Neural progenitor cell (in vitro differentiated cells): ENCODE data around the gene CTSW. TPM values are rescaled to one million over a fixed set of nuclear protein-coding genes. Genes with fewer than 3 reads are reported as not detected.

Experiments
- DNase-seq: peaks from one replicate; pipeline ENCODE4 v3.0.0-alpha.2; 2016; ENCODE audit warnings: low spot score
- H2AFZ ChIP-seq: fragments of 200-600 bp; sonication (generic); replicated peaks from 2 replicates; pipeline ENCODE4 v1.6.1; 2016; ENCODE audit warnings: antibody characterized with exemption
- H3F3A ChIP-seq: fragments of 200-600 bp; sonication (generic); 2 replicates; pipeline ENCODE4 v1.6.1; 2016; ENCODE audit warnings: antibody characterized with exemption, low read depth
- H3K27ac ChIP-seq: fragments of 200-600 bp; sonication (generic); 2 replicates; pipeline ENCODE4 v1.5.1; 2016; ENCODE audit warnings: mild to moderate bottlenecking
- H3K27me3 ChIP-seq: fragments of 200-600 bp; sonication (generic); 2 replicates; pipeline ENCODE4 v1.6.1; 2016; ENCODE audit warnings: mild to moderate bottlenecking, moderate library complexity
- H3K36me3 ChIP-seq: fragments of 200-600 bp; sonication (generic); 2 replicates; pipeline ENCODE4 v1.5.1; 2016
- H3K4me1 ChIP-seq: fragments of 200-600 bp; sonication (generic); 2 replicates; pipeline ENCODE4 v1.6.1; 2016; ENCODE audit warnings: mixed run types
- H3K4me2 ChIP-seq: fragments of 200-600 bp; sonication (generic); 2 replicates; pipeline ENCODE4 v1.6.1; 2016
- H3K4me3 ChIP-seq: fragments of 200-600 bp; sonication (generic); 2 replicates; pipeline ENCODE4 v1.5.1; 2016
- H3K79me2 ChIP-seq: fragments of 200-600 bp; sonication (generic); 2 replicates; pipeline ENCODE4 v1.6.1; 2016; ENCODE audit warnings: low read depth
- H3K9ac ChIP-seq: fragments of 200-600 bp; sonication (generic); 2 replicates; pipeline ENCODE4 v1.6.1; 2016
- H3K9me3 ChIP-seq: fragments of 200-600 bp; sonication (generic); 2 replicates; pipeline ENCODE4 v1.5.1; 2016; ENCODE audit warnings: low read depth
- H4K20me1 ChIP-seq: fragments of 200-600 bp; sonication (generic); 2 replicates; pipeline ENCODE4 v1.6.1; 2016; ENCODE audit warnings: low read depth
- H3K27ac Mint-ChIP-seq: 3 replicates; pipeline ENCODE4 v1.8.0; 2021; ENCODE audit warnings: mixed read lengths
- H3K27me3 Mint-ChIP-seq: 2 replicates; pipeline ENCODE4 v1.8.0; 2022; ENCODE audit warnings: low read depth, mild to moderate bottlenecking, inconsistent platforms, moderate library complexity, mixed read lengths; ENCODE audit not compliant: insufficient read depth
- H3K36me3 Mint-ChIP-seq: 3 replicates; pipeline ENCODE4 v1.8.0; 2021; ENCODE audit warnings: mixed read lengths
- H3K4me1 Mint-ChIP-seq: 3 replicates; pipeline ENCODE4 v1.8.0; 2021; ENCODE audit warnings: mixed read lengths
- H3K4me3 Mint-ChIP-seq: 3 replicates; pipeline ENCODE4 v1.8.0; 2021; ENCODE audit warnings: mild to moderate bottlenecking, moderate library complexity, mixed read lengths
- H3K9me3 Mint-ChIP-seq: 3 replicates; pipeline ENCODE4 v1.8.0; 2020; ENCODE audit warnings: mixed read lengths
- CTCF ChIP-seq: fragments of 200-600 bp; sonication (generic); IDR thresholded peaks from 2 replicates; pipeline ENCODE4 v1.5.1; 2017; ENCODE audit warnings: antibody characterized with exemption, mild to moderate bottlenecking
- EZH2 ChIP-seq: fragments of 200-600 bp; sonication (generic); IDR thresholded peaks from 2 replicates; pipeline ENCODE4 v1.6.1; 2017; ENCODE audit warnings: antibody characterized with exemption, mild to moderate bottlenecking, moderate library complexity
- EZH2phosphoT487 ChIP-seq: fragments of 200-600 bp; sonication (generic); IDR thresholded peaks from 2 replicates; pipeline ENCODE4 v1.6.1; 2017; ENCODE audit warnings: antibody characterized with exemption
- total RNA-seq: library from RNA; depleted of rRNA; stranded (reverse); fragments of >200 nt; gene quantifications from 2 replicates; pipeline ENCODE4 v1.2.3, GENCODE V29; 2015; ENCODE audit warnings: low replicate concordance

CTSW gene
- total RNA-seq, 1 donor from 2014 or later, result not detected

GRCh38 chr11:65899356-65900124, 19.9 kb downstream of the CTSW start:
- DNase-seq, result peak; percentile 45
- Mint-ChIP-seq H3K4me1 (peaks cover 20% of the 10 kb centered on the region), H3K9me3 (no peaks in the 10 kb centered on the region), H3K4me3 (peak overlapping the region; percentile 79), H3K27ac (no peak overlapping the region), H3K36me3 (no peaks in the 10 kb centered on the region), H3K27me3 (peaks cover 42% of the 10 kb centered on the region)
- peaks cover 13% of the 10 kb centered on the region for H3F3A ChIP-seq
- no peaks in the 10 kb centered on the region for H3K36me3 ChIP-seq
- H3K4me1 ChIP-seq, result peaks cover 5% of the 10 kb centered on the region
- peak overlapping the region; percentile 77 for H3K4me2 ChIP-seq
- no peak overlapping the region for H3K9ac ChIP-seq
- H3K9me3 ChIP-seq, result no peaks in the 10 kb centered on the region
- TF ChIP-seq EZH2 (peak; percentile 99), CTCF (no peak), EZH2phosphoT487 (peak; percentile 81)
- peak overlapping the region; percentile 47 for H3K4me3 ChIP-seq
- peaks cover 86% of the 10 kb centered on the region for H3K27me3 ChIP-seq
- peak overlapping the region; percentile 30 for H2AFZ ChIP-seq
- no peaks in the 10 kb centered on the region for H4K20me1 ChIP-seq
- H3K79me2 ChIP-seq, result no peaks in the 10 kb centered on the region
- no peak overlapping the region for H3K27ac ChIP-seq

- Mint-ChIP-seq H3K9me3 (no peaks in the 10 kb centered on the region), H3K27ac (no peak within 1 kb of the TSS), H3K36me3 (no peaks in the 10 kb centered on the region), H3K4me1 (peaks cover 20% of the 10 kb centered on the region), H3K27me3 (peaks cover 42% of the 10 kb centered on the region), H3K4me3 (peak within 1 kb of the TSS; percentile 79)
- Histone ChIP-seq H3K4me3 (peak within 1 kb of the TSS; percentile 47), H3K4me1 (peaks cover 5% of the 10 kb centered on the region), H3K27me3 (peaks cover 93% of the 10 kb centered on the region), H3K9ac (no peak within 1 kb of the TSS), H3F3A (peaks cover 13% of the 10 kb centered on the region), H3K27ac (no peak within 1 kb of the TSS), H3K4me2 (peak within 1 kb of the TSS; percentile 77), H3K36me3 (no peaks in the 10 kb centered on the region), H3K9me3 (no peaks in the 10 kb centered on the region), H2AFZ (peak within 1 kb of the TSS; percentile 30), H3K79me2 (no peaks in the 10 kb centered on the region), H4K20me1 (no peaks in the 10 kb centered on the region)
- peak; percentile 84 for DNase-seq
- TF ChIP-seq EZH2, result peak; percentile 87
- no peak for TF ChIP-seq CTCF
- TF ChIP-seq EZH2phosphoT487, result peak; percentile 73
Measured at GRCh38 chr11:65900125-65900898, 20.7 kb downstream of the CTSW start, which contains the start of gene FOSL1. TSS of gene FOSL1 (minus strand) at chr11:65900388. CDS start at chr11:65900339, 49 bp downstream.

GRCh38 chr11:65900899-65901180, 21.2 kb downstream of the CTSW start:
- Mint-ChIP-seq H3K36me3 (no peaks in the 10 kb centered on the region), H3K9me3 (no peaks in the 10 kb centered on the region), H3K27ac (no peak overlapping the region), H3K27me3 (peaks cover 42% of the 10 kb centered on the region), H3K4me1 (peaks cover 20% of the 10 kb centered on the region), H3K4me3 (peak overlapping the region; percentile 79)
- Histone ChIP-seq H3K27me3 (peaks cover 99% of the 10 kb centered on the region), H3K79me2 (no peaks in the 10 kb centered on the region), H3K27ac (no peak overlapping the region), H3K4me1 (peaks cover 5% of the 10 kb centered on the region), H3K36me3 (no peaks in the 10 kb centered on the region), H3K4me2 (peak overlapping the region; percentile 77), H2AFZ (no peak overlapping the region), H3K9ac (no peak overlapping the region), H3K4me3 (peak overlapping the region; percentile 47), H3F3A (peaks cover 13% of the 10 kb centered on the region), H4K20me1 (no peaks in the 10 kb centered on the region), H3K9me3 (no peaks in the 10 kb centered on the region)
- no peak for TF ChIP-seq CTCF
- TF ChIP-seq EZH2phosphoT487, result no peak
- no peak for TF ChIP-seq EZH2
- no peak for DNase-seq
